Renal cortex interstitium (tissue), 11 donors: ENCODE measurements around the gene CDH18. TPM values are rescaled to one million over a fixed set of nuclear protein-coding genes. Genes with fewer than 3 reads are reported as not detected.

Experiments used
- DNase-seq, 11 donors: peaks; one replicate each; pipeline ENCODE4 v3.0.0-alpha.2; 2013; ENCODE audit warnings: low read depth in 9 of 11, low spot score in 4 of 11; ENCODE audit errors: extremely low read depth in 1 of 11
- polyA plus RNA-seq, 3 donors: library from polyadenylated mRNA; unstranded; fragments of 120-200 nt; gene quantifications; one replicate each; pipeline ENCODE4 v1.2.1, GENCODE V29; 2013; ENCODE audit not compliant: insufficient read length in 3 of 3

The CDH18 gene
- polyA plus RNA-seq, 3 donors = 0.55 to 1.5 (median 1.0) TPM

DNA sequence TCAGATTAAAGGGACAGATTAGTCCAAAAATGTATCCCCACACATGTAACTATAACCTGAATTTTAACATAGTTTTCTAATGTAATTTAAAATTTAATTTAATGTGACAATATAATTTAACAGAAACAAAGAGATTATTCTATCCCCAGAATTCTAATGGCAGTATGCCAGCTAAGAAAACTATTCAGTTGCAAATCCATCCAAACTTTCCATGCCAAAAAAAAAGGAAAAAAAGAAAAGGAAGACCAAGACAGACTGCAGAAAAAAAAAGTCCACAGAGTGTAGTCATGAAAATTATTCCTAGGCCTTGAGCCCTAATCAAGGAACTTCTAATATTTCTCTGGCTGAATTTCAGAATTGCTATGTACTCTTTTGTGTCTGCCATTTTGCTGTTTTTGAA lies 217.6 kb downstream of the CDH18 start:
- DNase-seq = no peak

DNA sequence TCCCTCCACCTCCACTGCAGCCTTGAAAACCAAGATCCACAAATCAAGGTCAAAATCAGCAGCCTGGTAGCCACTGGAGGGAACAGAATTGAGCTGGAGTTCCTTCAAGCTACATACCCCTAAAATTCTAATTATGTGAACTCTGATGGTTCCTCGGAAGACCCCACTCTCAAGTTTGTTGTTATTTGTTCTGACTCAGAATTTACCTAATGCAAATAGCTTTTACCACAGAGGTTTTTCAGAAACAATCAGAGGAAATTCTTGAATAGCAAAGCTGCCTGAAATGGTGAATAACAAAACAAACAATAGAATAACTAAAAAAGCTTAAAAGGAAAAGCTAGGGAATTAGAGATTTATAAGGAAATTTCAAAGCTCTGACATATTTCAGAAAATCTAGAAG lies 220.0 kb downstream of the CDH18 start:
- DNase-seq = no peak

DNA sequence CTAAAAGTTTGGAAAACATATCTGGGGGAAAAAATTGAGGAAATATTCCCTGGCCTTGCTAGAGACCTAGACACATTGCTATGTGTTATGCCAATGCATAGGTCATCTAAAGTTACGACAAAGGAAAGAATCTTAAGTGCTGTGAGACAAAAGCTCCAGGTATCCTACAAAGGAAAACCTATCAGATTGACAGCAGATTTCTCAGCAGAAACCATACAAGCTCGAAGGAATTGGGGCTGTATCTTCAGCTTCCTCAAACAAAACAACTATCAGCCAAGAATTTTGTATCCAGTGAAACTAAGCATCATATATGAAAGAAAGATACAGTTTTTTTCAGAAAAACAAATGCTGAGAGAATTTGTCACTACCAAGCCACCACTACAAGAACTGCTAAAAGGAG lies 234.4 kb downstream of the CDH18 start:
- no peak for DNase-seq

- no peak for DNase-seq
Measured at GRCh38 chr5:19751326-19751725, 236.7 kb downstream of the CDH18 start.

DNA sequence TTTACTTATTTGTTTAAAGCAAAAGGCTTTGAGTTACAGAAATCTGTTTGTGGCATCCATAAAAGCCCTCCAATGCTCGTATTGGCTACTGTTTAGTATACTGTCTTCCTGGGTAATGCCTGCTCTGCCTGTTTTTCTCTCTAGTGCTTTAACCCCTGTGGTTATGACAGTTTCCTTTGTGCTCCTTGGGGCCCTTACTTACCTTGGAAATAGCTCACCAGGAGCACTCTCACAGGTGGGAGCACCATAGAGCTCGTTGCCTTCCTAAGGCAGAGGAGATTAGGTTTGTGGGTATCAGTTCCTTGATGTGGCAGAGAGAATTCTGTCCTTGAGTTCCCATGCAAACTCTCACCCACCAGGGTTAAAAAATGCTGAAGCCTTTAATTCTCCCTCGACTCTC lies 242.8 kb downstream of the CDH18 start:
- no peak for DNase-seq

DNA sequence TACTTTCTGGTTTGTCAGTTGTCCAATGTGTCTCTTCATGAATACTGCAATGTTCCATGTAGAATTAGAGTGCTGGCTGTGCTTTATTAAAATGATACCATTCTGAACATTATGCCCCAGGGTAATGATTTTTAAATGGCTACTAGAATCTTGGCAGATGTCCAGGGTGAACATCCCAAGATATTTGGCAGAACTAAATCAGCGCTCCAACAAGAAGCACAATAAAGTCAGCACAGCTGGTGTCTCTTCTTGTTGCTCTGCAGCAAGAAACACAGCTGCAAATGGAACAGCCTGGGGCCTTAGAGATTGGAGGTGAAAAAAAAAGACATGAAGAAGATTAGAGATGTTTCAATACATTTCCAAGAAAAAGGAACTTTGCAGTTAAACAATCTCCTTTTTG lies 248.3 kb downstream of the CDH18 start:
- no peak for DNase-seq

GRCh38 chr5:19734776-19735175 lies 253.2 kb downstream of the CDH18 start:
- peak in 3 of 11 donors; percentile 5 to 19 (median 6) for DNase-seq

- no peak for DNase-seq
Measured at GRCh38 chr5:19733612-19734495, 254.1 kb downstream of the CDH18 start.

- DNase-seq = no peak
Measured at GRCh38 chr5:19728571-19728970, 259.4 kb downstream of the CDH18 start.

- no peak for DNase-seq
Measured at GRCh38 chr5:19719109-19719508, 268.9 kb downstream of the CDH18 start.

GRCh38 chr5:19713740-19714139 lies 274.3 kb downstream of the CDH18 start:
- DNase-seq = no peak

GRCh38 chr5:19709403-19709802 lies 278.6 kb downstream of the CDH18 start:
- DNase-seq = no peak

- no peak for DNase-seq
Measured at GRCh38 chr5:19706776-19707175, 281.2 kb downstream of the CDH18 start.

DNA sequence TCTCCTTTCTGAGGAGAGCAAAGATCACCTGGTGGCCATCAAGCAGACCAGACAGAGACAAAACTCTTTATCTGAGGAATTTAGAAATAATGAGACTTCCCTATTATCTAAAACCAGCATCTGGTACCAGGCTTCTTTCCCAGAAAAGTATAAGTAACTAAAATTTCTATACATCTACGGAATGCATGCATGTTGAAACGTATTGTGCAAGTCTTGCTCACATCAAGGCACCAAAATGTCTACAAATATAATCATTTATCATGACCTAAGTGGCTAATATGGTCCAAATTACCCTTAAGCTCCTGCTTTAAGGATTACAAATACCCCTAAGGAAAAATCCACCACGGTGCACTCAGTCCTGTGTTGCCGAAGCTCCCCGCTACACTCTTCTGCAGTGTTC lies 286.3 kb downstream of the CDH18 start:
- DNase-seq = no peak

DNA sequence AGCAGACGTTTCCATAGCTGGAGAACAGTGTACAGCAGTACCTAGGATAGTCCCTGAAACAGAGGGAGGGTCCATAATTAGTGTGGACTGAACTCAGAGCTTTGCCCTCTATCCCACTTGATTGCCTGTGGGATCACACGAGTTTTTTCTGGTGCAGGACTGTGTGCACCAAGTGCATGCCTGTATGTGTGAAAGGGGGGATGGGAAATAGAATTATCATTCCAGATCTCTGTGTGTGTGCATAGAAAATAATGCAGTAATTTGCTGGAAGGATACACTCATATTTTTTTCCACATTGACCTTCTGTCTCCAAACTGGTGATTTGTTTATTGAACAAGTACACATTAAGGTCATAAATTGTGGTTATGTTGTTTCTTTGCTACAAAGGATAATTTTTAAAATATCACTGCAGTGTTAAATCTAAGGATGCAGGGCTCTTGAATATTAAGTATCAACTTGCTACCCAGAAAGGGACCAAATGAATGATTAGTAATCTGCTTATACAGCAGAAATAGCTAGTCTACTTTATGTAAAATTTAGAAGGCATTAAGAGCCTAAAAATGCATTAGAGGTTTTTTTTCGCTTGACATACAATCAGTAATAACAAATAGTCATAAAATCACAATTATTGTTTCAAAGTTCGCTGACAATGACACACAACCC lies 292.9 kb downstream of the CDH18 start:
- DNase-seq = no peak

DNA sequence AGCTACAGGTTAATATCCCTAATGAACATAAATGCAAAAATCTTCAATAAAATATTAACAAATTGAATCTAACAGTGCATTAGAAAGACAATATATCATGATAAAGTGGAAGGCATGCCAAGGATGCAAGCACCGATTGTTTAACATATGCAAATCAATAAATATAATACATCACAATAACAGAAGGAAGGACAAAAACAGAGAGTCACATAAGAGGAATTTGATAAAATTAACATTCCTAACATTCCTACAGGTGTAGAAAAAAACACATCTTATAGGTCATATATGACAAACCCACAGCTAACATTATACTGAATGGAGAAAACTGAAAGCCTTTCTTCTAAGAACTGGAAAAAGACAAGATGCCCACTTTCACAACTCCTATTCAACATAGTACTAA lies 297.0 kb downstream of the CDH18 start:
- DNase-seq = no peak

DNA sequence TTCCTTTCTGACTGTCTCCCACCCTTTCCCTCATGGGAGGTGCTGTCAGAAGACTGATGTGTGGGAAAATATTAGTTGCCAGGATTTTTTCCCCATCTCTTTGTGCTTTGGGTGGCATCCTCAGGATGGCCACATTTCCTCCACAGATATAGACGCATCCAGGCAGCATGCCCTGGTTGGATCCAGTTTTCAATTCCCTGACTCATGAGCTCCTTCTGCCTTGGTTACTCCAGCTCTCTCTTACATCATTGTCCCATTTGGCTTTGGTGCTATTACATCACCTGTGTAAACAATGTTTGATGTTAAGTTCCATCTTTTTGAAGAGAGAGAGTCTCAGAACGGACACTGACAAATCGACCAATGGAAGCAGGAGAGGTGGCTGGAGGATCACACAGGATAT lies 302.5 kb downstream of the CDH18 start:
- no peak for DNase-seq

DNA sequence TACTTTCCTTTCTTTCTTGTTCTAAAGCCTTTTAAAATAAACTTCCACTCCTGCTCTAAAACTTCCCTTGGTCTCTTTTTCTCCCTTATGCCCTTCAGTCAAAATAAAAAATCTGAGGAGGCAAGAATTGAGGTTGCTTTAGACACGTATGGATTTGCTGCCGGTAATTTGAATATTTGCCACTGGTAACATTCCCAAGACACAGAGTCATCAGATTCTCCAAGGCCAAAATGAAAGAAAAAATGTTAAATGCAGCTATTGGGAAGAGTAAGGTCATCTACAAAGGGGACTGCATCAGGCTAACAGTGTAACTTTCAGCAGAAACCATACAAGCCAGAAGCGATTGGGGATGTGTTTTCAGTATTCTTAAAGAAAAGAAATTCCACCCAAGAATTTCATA lies 311.1 kb downstream of the CDH18 start:
- no peak for DNase-seq

DNA sequence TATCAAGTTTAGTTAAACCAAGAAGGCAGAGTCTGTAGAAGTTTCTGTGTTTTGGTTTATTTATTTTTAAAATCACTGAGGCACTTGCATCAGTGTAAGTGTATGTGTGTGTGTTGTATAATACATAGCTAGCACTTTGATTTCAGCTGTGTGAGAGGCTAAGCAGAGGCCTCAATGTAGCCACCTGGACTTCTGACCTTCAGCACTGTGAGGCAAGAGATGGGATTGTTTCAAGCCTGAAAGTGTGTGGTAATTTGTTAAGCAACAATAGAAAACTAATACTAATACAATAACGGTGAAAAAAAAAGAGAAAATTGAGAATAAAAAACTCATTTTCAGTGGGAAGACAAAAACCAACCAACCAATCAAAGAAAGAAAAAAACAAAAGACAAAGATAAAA lies 327.3 kb downstream of the CDH18 start:
- DNase-seq = no peak

- no peak for DNase-seq
Measured at GRCh38 chr5:19655627-19656026, 332.4 kb downstream of the CDH18 start.

- no peak for DNase-seq
Measured at GRCh38 chr5:19638461-19638860, 349.5 kb downstream of the CDH18 start.
